Astrocyte (in vitro differentiated cells and primary cell): ENCODE measurements around the gene SLC26A1. TPM values are rescaled to one million over a fixed set of nuclear protein-coding genes. Genes with fewer than 3 reads are reported as not detected.
A peak's percentile ranks its signal among the peaks of the same experiment; 100 is the strongest.

Experiments used
- DNase-seq: peaks from one replicate; pipeline ENCODE4 v3.0.0-alpha.2; 2010; ENCODE audit warnings: low read depth
- FAIRE-seq: peaks from 2 replicates; lab custom pipeline; 2011; peaks lifted over from hg19 to GRCh38; lab: Jason Lieb, UNC
- H2AFZ ChIP-seq: 2 replicates; pipeline ENCODE4 v1.6.0; 2012; ENCODE audit warnings: low read depth, low read length, inconsistent platforms
- H3K27ac ChIP-seq: 2 replicates; pipeline ENCODE4 v1.5.1; 2011; ENCODE audit warnings: low read depth, low read length, inconsistent platforms
- H3K27me3 ChIP-seq: 2 replicates; pipeline ENCODE4 v1.6.0; 2011; ENCODE audit warnings: low read length, inconsistent platforms; ENCODE audit not compliant: insufficient read depth
- H3K36me3 ChIP-seq: 2 replicates; pipeline ENCODE4 v1.5.1; 2011; ENCODE audit warnings: low read length, inconsistent platforms; ENCODE audit not compliant: insufficient read depth
- H3K4me1 ChIP-seq: 2 replicates; pipeline ENCODE4 v1.5.1; 2011; ENCODE audit warnings: low read length, inconsistent platforms; ENCODE audit not compliant: insufficient read depth
- H3K4me2 ChIP-seq: 2 replicates; pipeline ENCODE4 v1.6.0; 2012; ENCODE audit warnings: low read length, inconsistent platforms
- H3K4me3 ChIP-seq: 2 replicates; pipeline ENCODE4 v1.5.1; 2011; ENCODE audit warnings: low read depth, mild to moderate bottlenecking, low read length, inconsistent platforms; ENCODE audit not compliant: insufficient read depth
- H3K79me2 ChIP-seq: 2 replicates; pipeline ENCODE4 v1.6.0; 2012; ENCODE audit warnings: mild to moderate bottlenecking, low read length, inconsistent platforms; ENCODE audit not compliant: insufficient read depth
- H3K9ac ChIP-seq: 2 replicates; pipeline ENCODE4 v1.6.0; 2012; ENCODE audit warnings: mild to moderate bottlenecking, low read length, inconsistent platforms
- H3K9me3 ChIP-seq: 2 replicates; pipeline ENCODE4 v1.5.1; 2012; ENCODE audit warnings: low read depth, mild to moderate bottlenecking, low read length, inconsistent platforms; ENCODE audit not compliant: insufficient read depth
- H4K20me1 ChIP-seq: 2 replicates; pipeline ENCODE4 v1.6.0; 2012; ENCODE audit warnings: low read length, inconsistent platforms; ENCODE audit not compliant: insufficient read depth
- H3K27ac Mint-ChIP-seq: one replicate; pipeline ENCODE4 v1.8.0; 2021; ENCODE audit warnings: mild to moderate bottlenecking, mixed read lengths; ENCODE audit not compliant: unreplicated experiment
- H3K27me3 Mint-ChIP-seq: one replicate; pipeline ENCODE4 v1.8.0; 2021; ENCODE audit warnings: low read depth, mixed read lengths; ENCODE audit not compliant: unreplicated experiment
- H3K36me3 Mint-ChIP-seq: one replicate; pipeline ENCODE4 v1.8.0; 2021; ENCODE audit warnings: low read depth, mixed read lengths; ENCODE audit not compliant: unreplicated experiment
- H3K4me1 Mint-ChIP-seq: one replicate; pipeline ENCODE4 v1.8.0; 2021; ENCODE audit warnings: low read depth, mixed read lengths; ENCODE audit not compliant: unreplicated experiment
- H3K4me3 Mint-ChIP-seq: one replicate; pipeline ENCODE4 v1.8.0; 2021; ENCODE audit warnings: mild to moderate bottlenecking, moderate library complexity, mixed read lengths; ENCODE audit not compliant: unreplicated experiment
- H3K9me3 Mint-ChIP-seq: one replicate; pipeline ENCODE4 v1.8.0; 2021; ENCODE audit warnings: mild to moderate bottlenecking, mixed read lengths; ENCODE audit not compliant: unreplicated experiment
- CTCF ChIP-seq: IDR thresholded peaks from 2 replicates; pipeline ENCODE4 v1.5.1; 2011; ENCODE audit warnings: low read depth, mild to moderate bottlenecking, inconsistent platforms, low read length, moderate library complexity; ENCODE audit not compliant: insufficient read depth
- EZH2 ChIP-seq: IDR thresholded peaks from 2 replicates; pipeline ENCODE4 v1.6.1; 2012; ENCODE audit warnings: mild to moderate bottlenecking, low read length, inconsistent platforms; ENCODE audit not compliant: insufficient read depth
- total RNA-seq: library from RNA; stranded (reverse); gene quantifications from 2 replicates; pipeline ENCODE4 v1.2.1, GENCODE V29; 2021

Gene SLC26A1
- total RNA-seq, 1 donor from 2014 or later: 0.34 TPM

GRCh38 chr4:952881-953573, 40.2 kb downstream of the SLC26A1 start:
- Mint-ChIP-seq H3K4me1 (no peaks in the 10 kb centered on the region), H3K36me3 (peaks cover 7% of the 10 kb centered on the region), H3K27ac (peak overlapping the region; percentile 69), H3K4me3 (no peak overlapping the region), H3K9me3 (no peaks in the 10 kb centered on the region), H3K27me3 (peaks cover 3% of the 10 kb centered on the region)
- no peaks in the 10 kb centered on the region for H3K4me1 ChIP-seq
- TF ChIP-seq EZH2 (no peak), CTCF (no peak)
- peaks cover 16% of the 10 kb centered on the region for H4K20me1 ChIP-seq
- H3K27me3 ChIP-seq: no peaks in the 10 kb centered on the region
- H3K79me2 ChIP-seq: no peaks in the 10 kb centered on the region
- no peak for FAIRE-seq
- H3K4me3 ChIP-seq: no peak overlapping the region
- H2AFZ ChIP-seq: no peak overlapping the region
- no peak overlapping the region for H3K27ac ChIP-seq
- no peaks in the 10 kb centered on the region for H3K36me3 ChIP-seq
- DNase-seq: no peak
- H3K9me3 ChIP-seq: no peaks in the 10 kb centered on the region
- no peak overlapping the region for H3K9ac ChIP-seq
- no peak overlapping the region for H3K4me2 ChIP-seq

- H3K4me1 Mint-ChIP-seq: no peaks in the 10 kb centered on the region
These were observed 41.4 kb downstream of the SLC26A1 start for GRCh38 chr4:951594-952468.

More at GRCh38 chr4:951594-952468, 41.4 kb downstream of the SLC26A1 start:
- H3K36me3 ChIP-seq: no peaks in the 10 kb centered on the region
- no peaks in the 10 kb centered on the region for H3K79me2 ChIP-seq
- peaks cover 25% of the 10 kb centered on the region for H4K20me1 ChIP-seq
- FAIRE-seq (no peak), DNase-seq (no peak)
- H3K4me1 ChIP-seq: no peaks in the 10 kb centered on the region
- TF ChIP-seq EZH2 (no peak), CTCF (no peak)
- no peaks in the 10 kb centered on the region for H3K9me3 ChIP-seq
- H3K9me3 Mint-ChIP-seq: no peaks in the 10 kb centered on the region
- no peak overlapping the region for H3K27ac ChIP-seq
- no peak overlapping the region for H3K27ac Mint-ChIP-seq
- H3K27me3 Mint-ChIP-seq: peaks cover 3% of the 10 kb centered on the region
- peaks cover 7% of the 10 kb centered on the region for H3K36me3 Mint-ChIP-seq
- no peak overlapping the region for H3K4me3 ChIP-seq
- no peaks in the 10 kb centered on the region for H3K27me3 ChIP-seq
- no peak overlapping the region for H3K4me2 ChIP-seq
- no peak overlapping the region for H2AFZ ChIP-seq
- H3K9ac ChIP-seq: no peak overlapping the region
- no peak overlapping the region for H3K4me3 Mint-ChIP-seq
